Ascending aorta (tissue), 2 donors: ENCODE results near the gene FGD2. TPM values are rescaled to one million over a fixed set of nuclear protein-coding genes. Genes with fewer than 3 reads are reported as not detected.
A peak's percentile ranks its signal among the peaks of the same experiment; 100 is the strongest.

Experiments used
- DNase-seq, 2 donors: peaks; one replicate each; pipeline ENCODE4 v3.0.0-alpha.2; 2019; ENCODE audit warnings: low spot score in 2 of 2
- H3K27ac ChIP-seq, 2 donors: fragments of 200-600 bp; sonication (generic); one replicate each; pipeline ENCODE4 v1.5.1; 2016 to 2017; ENCODE audit warnings: mild to moderate bottlenecking in 1 of 2
- H3K27me3 ChIP-seq: fragments of 200-600 bp; sonication (generic); one replicate; pipeline ENCODE4 v1.5.1; 2017
- H3K36me3 ChIP-seq, 2 donors: fragments of 200-600 bp; sonication (generic); one replicate each; pipeline ENCODE4 v1.5.1; 2016
- H3K4me1 ChIP-seq, 2 donors: fragments of 200-600 bp; sonication (generic); one replicate each; pipeline ENCODE4 v1.5.1; 2016 to 2017; ENCODE audit warnings: mild to moderate bottlenecking in 1 of 2
- H3K4me3 ChIP-seq, 2 donors: fragments of 200-600 bp; sonication (generic); one replicate each; pipeline ENCODE4 v1.5.1; 2016 to 2017; ENCODE audit warnings: mild to moderate bottlenecking in 1 of 2
- H3K9me3 ChIP-seq, 2 donors: fragments of 200-600 bp; sonication (generic); one replicate each; pipeline ENCODE4 v1.5.1; 2016
- CTCF ChIP-seq, 3 experiments: fragments of 200-600 bp in 2 of 3; fragments of 450-650 bp in 1 of 3; sonication (generic) in 2 of 3; IDR thresholded peaks; one replicate each; pipeline ENCODE4 v1.5.1; 2016 to 2019; ENCODE audit warnings: antibody characterized with exemption in 3 of 3, mild to moderate bottlenecking in 1 of 3, moderate library complexity in 1 of 3
- intact Hi-C: fragments of 100-400 bp; cut with DNase I; formaldehyde crosslinking; loops from one replicate; pipeline ENCODE4 v1.15.1; 2023
- total RNA-seq: library from RNA; depleted of rRNA; stranded (reverse); fragments of >200 nt; gene quantifications from one replicate; pipeline ENCODE4 v1.1.0, GENCODE V29; 2016

Gene FGD2
- total RNA-seq, 1 donor from 2014 or later: 49.4 TPM

DNA sequence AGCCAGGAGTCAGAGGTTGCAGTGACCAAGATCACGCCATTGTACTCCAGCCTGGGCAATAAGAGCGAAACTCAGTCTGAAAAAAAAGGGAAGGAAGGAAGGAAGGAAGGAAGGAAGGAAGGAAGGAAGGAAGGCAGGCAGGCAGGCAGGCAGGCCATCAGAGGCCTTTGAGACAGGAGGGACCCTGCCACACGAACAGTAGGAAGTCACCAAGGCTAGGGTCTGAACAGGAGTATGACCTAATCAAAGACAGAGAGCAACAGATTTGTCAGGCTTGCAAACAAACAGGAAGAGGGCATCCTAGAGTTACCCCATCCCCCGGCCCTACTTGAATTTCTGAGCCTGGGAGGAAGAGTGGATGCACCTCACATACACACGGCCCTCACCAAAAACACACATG, 67.1 kb downstream of the FGD2 start:
- Histone ChIP-seq H3K27ac (no peak overlapping the region), H3K9me3 (no peaks in the 10 kb centered on the region), H3K4me3 (no peak overlapping the region), H3K27me3 (no peaks in the 10 kb centered on the region), H3K4me1 (peaks cover 0 to under 1% of the 10 kb centered on the region in 2 donors), H3K36me3 (no peaks in the 10 kb centered on the region)
- no peak for DNase-seq
- TF ChIP-seq CTCF (IDR thresholded peaks at IDR 0.05): no peak
- intact Hi-C loops: no loop called here

GRCh38 chr6:37074053-37074827, 68.8 kb downstream of the FGD2 start:
- no peaks in the 10 kb centered on the region for H3K36me3 ChIP-seq
- DNase-seq: peak in 1 of 2 donors; percentile 68
- H3K27ac ChIP-seq: no peak overlapping the region
- peaks cover 0 to 2% of the 10 kb centered on the region in 2 donors for H3K4me1 ChIP-seq
- no peaks in the 10 kb centered on the region for H3K27me3 ChIP-seq
- TF ChIP-seq CTCF (IDR thresholded peaks at IDR 0.05): no peak
- no peak overlapping the region for H3K4me3 ChIP-seq
- intact Hi-C loops: no loop called here
- no peaks in the 10 kb centered on the region for H3K9me3 ChIP-seq

GRCh38 chr6:37077191-37077904, 71.9 kb downstream of the FGD2 start:
- Histone ChIP-seq H3K4me3 (peak overlapping the region in 1 of 2 donors; percentile 14), H3K27ac (no peak overlapping the region), H3K27me3 (no peaks in the 10 kb centered on the region), H3K9me3 (no peaks in the 10 kb centered on the region), H3K4me1 (peaks cover 0 to 2% of the 10 kb centered on the region in 2 donors), H3K36me3 (no peaks in the 10 kb centered on the region)
- intact Hi-C loops: no loop called here
- TF ChIP-seq CTCF (IDR thresholded peaks at IDR 0.05): no peak
- no peak for DNase-seq

GRCh38 chr6:37077905-37078296, 72.4 kb downstream of the FGD2 start:
- no peak for TF ChIP-seq CTCF (IDR thresholded peaks at IDR 0.05)
- intact Hi-C loops: no loop called here
- peak overlapping the region in 1 of 2 donors; percentile 14 for H3K4me3 ChIP-seq
- no peaks in the 10 kb centered on the region for H3K36me3 ChIP-seq
- H3K27ac ChIP-seq: no peak overlapping the region
- no peaks in the 10 kb centered on the region for H3K27me3 ChIP-seq
- H3K9me3 ChIP-seq: no peaks in the 10 kb centered on the region
- DNase-seq: peak in 1 of 2 donors; percentile 80
- H3K4me1 ChIP-seq: peaks cover 0 to 2% of the 10 kb centered on the region in 2 donors

Other genes starting within 250 kb of the FGD2 start
- gene CPNE5, start 166.2 kb upstream of the FGD2 start, total RNA-seq: 1.3 TPM
- 24.2 TPM for gene PPIL1, start 130.9 kb upstream of the FGD2 start, total RNA-seq
- 21.6 TPM for gene C6orf89, start 119.7 kb upstream of the FGD2 start, total RNA-seq
- gene PI16, start 50.9 kb upstream of the FGD2 start, total RNA-seq: 33.5 TPM
- gene MTCH1, start 19.5 kb upstream of the FGD2 start, total RNA-seq: 175 TPM
- gene PIM1, start 164.5 kb downstream of the FGD2 start, total RNA-seq: 17.7 TPM